Measurements from ENCODE around the gene NBEAL1. TPM values are rescaled to one million over a fixed set of nuclear protein-coding genes. Genes with fewer than 3 reads are reported as not detected.

The NBEAL1 gene
- total RNA-seq, 3 donors from 2014 or later (not counting 1 experiment from before 2014, with no cell fraction given): 12.2 to 19.7 (median 12.9) TPM

- H3K27ac Mint-ChIP-seq: no peak overlapping the region
- DNase-seq (no peak), ATAC-seq (no peak)
- H3K36me3 ChIP-seq (ENCODE audit: control insufficient read depth, insufficient read depth, low read length): no peaks in the 10 kb centered on the region
- no peak for TF ChIP-seq CTCF (IDR thresholded peaks at IDR 0.05)
- no peaks in the 10 kb centered on the region for H3K9me3 Mint-ChIP-seq
- no peaks in the 10 kb centered on the region for H3K27me3 ChIP-seq (ENCODE audit: control insufficient read depth, insufficient read depth, low read length)
- H3K27ac ChIP-seq (ENCODE audit: low read length): no peak overlapping the region
- H3K4me3 ChIP-seq (ENCODE audit: low read length): no peak overlapping the region
- no peak overlapping the region for H3K4me3 Mint-ChIP-seq
- H3K4me1 ChIP-seq (ENCODE audit: control insufficient read depth, insufficient read depth, low read length): no peaks in the 10 kb centered on the region
- WGBS (ENCODE audit: insufficient coverage): 90% methylated on average over 2 of the region's 2 CpGs
- intact Hi-C loops (cut with micrococcal nuclease): no loop called here
- no peaks in the 10 kb centered on the region for H3K27me3 Mint-ChIP-seq (ENCODE audit: low read depth in 2 of 2)
- H3K36me3 Mint-ChIP-seq: no peaks in the 10 kb centered on the region
- no peaks in the 10 kb centered on the region for H3K4me1 Mint-ChIP-seq
- H3K9me3 ChIP-seq (ENCODE audit: control insufficient read depth, insufficient read depth, low read length): no peaks in the 10 kb centered on the region
Measured at GRCh38 chr2:203070701-203071100, 56.0 kb downstream of the NBEAL1 start.

- Mint-ChIP-seq H3K27ac (no peak overlapping the region), H3K4me1 (no peaks in the 10 kb centered on the region), H3K27me3 (ENCODE audit: low read depth in 2 of 2) (no peaks in the 10 kb centered on the region), H3K36me3 (no peaks in the 10 kb centered on the region), H3K4me3 (no peak overlapping the region), H3K9me3 (no peaks in the 10 kb centered on the region)
- ATAC-seq (no peak), DNase-seq (no peak)
- no peak overlapping the region for H3K27ac ChIP-seq (ENCODE audit: low read length)
- intact Hi-C loops (cut with micrococcal nuclease): no loop called here
- H3K4me3 ChIP-seq (ENCODE audit: low read length): no peak overlapping the region
- no peak for TF ChIP-seq CTCF (IDR thresholded peaks at IDR 0.05)
- no peaks in the 10 kb centered on the region for H3K4me1 ChIP-seq (ENCODE audit: control insufficient read depth, insufficient read depth, low read length)
- H3K9me3 ChIP-seq (ENCODE audit: control insufficient read depth, insufficient read depth, low read length): no peaks in the 10 kb centered on the region
- H3K36me3 ChIP-seq (ENCODE audit: control insufficient read depth, insufficient read depth, low read length): no peaks in the 10 kb centered on the region
- H3K27me3 ChIP-seq (ENCODE audit: control insufficient read depth, insufficient read depth, low read length): no peaks in the 10 kb centered on the region
Measured at GRCh38 chr2:203071148-203071547, 56.5 kb downstream of the NBEAL1 start.

- no peaks in the 10 kb centered on the region for H3K36me3 Mint-ChIP-seq
- Histone ChIP-seq H3K4me3 (ENCODE audit: low read length) (no peak overlapping the region), H3K4me1 (ENCODE audit: control insufficient read depth, insufficient read depth, low read length) (no peaks in the 10 kb centered on the region), H3K27ac (ENCODE audit: low read length) (no peak overlapping the region), H3K9me3 (ENCODE audit: control insufficient read depth, insufficient read depth, low read length) (no peaks in the 10 kb centered on the region), H3K36me3 (ENCODE audit: control insufficient read depth, insufficient read depth, low read length) (no peaks in the 10 kb centered on the region), H3K27me3 (ENCODE audit: control insufficient read depth, insufficient read depth, low read length) (no peaks in the 10 kb centered on the region)
- ATAC-seq: no peak
- H3K4me1 Mint-ChIP-seq: no peaks in the 10 kb centered on the region
- DNase-seq: no peak
- intact Hi-C loops (cut with micrococcal nuclease): no loop called here
- no peaks in the 10 kb centered on the region for H3K9me3 Mint-ChIP-seq
- no peak for TF ChIP-seq CTCF (IDR thresholded peaks at IDR 0.05)
- no peak overlapping the region for H3K4me3 Mint-ChIP-seq
- no peaks in the 10 kb centered on the region for H3K27me3 Mint-ChIP-seq (ENCODE audit: low read depth in 2 of 2)
- no peak overlapping the region for H3K27ac Mint-ChIP-seq
Measured at GRCh38 chr2:203072371-203072770, 57.7 kb downstream of the NBEAL1 start.

- H3K4me1 Mint-ChIP-seq: no peaks in the 10 kb centered on the region
- no peaks in the 10 kb centered on the region for H3K27me3 Mint-ChIP-seq (ENCODE audit: low read depth in 2 of 2)
- no peak for TF ChIP-seq CTCF (IDR thresholded peaks at IDR 0.05)
- H3K36me3 Mint-ChIP-seq: no peaks in the 10 kb centered on the region
- H3K9me3 ChIP-seq (ENCODE audit: control insufficient read depth, insufficient read depth, low read length): no peaks in the 10 kb centered on the region
- H3K27ac ChIP-seq (ENCODE audit: low read length): no peak overlapping the region
- no peaks in the 10 kb centered on the region for H3K36me3 ChIP-seq (ENCODE audit: control insufficient read depth, insufficient read depth, low read length)
- ATAC-seq (no peak), DNase-seq (no peak)
- no peaks in the 10 kb centered on the region for H3K4me1 ChIP-seq (ENCODE audit: control insufficient read depth, insufficient read depth, low read length)
- no peak overlapping the region for H3K4me3 Mint-ChIP-seq
- no peak overlapping the region for H3K4me3 ChIP-seq (ENCODE audit: low read length)
- no peaks in the 10 kb centered on the region for H3K27me3 ChIP-seq (ENCODE audit: control insufficient read depth, insufficient read depth, low read length)
- intact Hi-C loops (cut with micrococcal nuclease): no loop called here
- no peaks in the 10 kb centered on the region for H3K9me3 Mint-ChIP-seq
- WGBS (ENCODE audit: insufficient coverage): no CpG with 5 or more reads among the region's 3 CpGs
- no peak overlapping the region for H3K27ac Mint-ChIP-seq
Measured at GRCh38 chr2:203077451-203077850, 62.8 kb downstream of the NBEAL1 start.
